NCI-H2029 (cell line): Measurements from ENCODE around the gene TBX3.
A peak's percentile ranks its signal among the peaks of the same experiment; 100 is the strongest.

Experiments used
- DNase-seq: peaks from one replicate; lab custom pipeline; 2025; lab: John Stamatoyannopoulos, UW

The TBX3 gene

GRCh38 chr12:114627393-114627792 lies 56.6 kb downstream of the TBX3 start:
- DNase-seq, result no peak

- DNase-seq, result peak; percentile 63
Measured at GRCh38 chr12:114625294-114625851, 58.6 kb downstream of the TBX3 start.

- no peak for DNase-seq
Measured at GRCh38 chr12:114623737-114624136, 60.2 kb downstream of the TBX3 start.
